WTC11 (cell line): ENCODE data around the gene ATP2B3. TPM values are rescaled to one million over a fixed set of nuclear protein-coding genes. Genes with fewer than 3 reads are reported as not detected.

Source experiments
- ATAC-seq: fragments of 200-7000 bp; cut with Tn5 transposase; 2 replicates; pipeline ENCODE4 v1.10.0; 2021; ENCODE audit warnings: mild to moderate bottlenecking, moderate library complexity
- CTCF ChIA-PET: fragments of 300-600 bp; sonication (Branson Sonifier 250); formaldehyde crosslinking; loops from one replicate; lab custom pipeline; 2021; ENCODE audit warnings: antibody characterized with exemption; lab: Charles Lee
- POLR2A ChIA-PET: fragments of 350-600 bp; sonication (Branson Sonifier 250); formaldehyde crosslinking; loops from one replicate; lab custom pipeline; 2021; ENCODE audit warnings: antibody characterized with exemption; lab: Charles Lee
- DNase-seq: peaks from one replicate; pipeline ENCODE4 v3.0.0; 2021; ENCODE audit warnings: low spot score
- H3K27ac Mint-ChIP-seq: 2 replicates; pipeline ENCODE4 v1.8.0; 2021; ENCODE audit warnings: mixed read lengths
- H3K27me3 Mint-ChIP-seq: 2 replicates; pipeline ENCODE4 v1.8.0; 2021; ENCODE audit warnings: low read depth, mild to moderate bottlenecking, moderate library complexity, mixed read lengths
- H3K36me3 Mint-ChIP-seq: 2 replicates; pipeline ENCODE4 v1.8.0; 2021; ENCODE audit warnings: mixed read lengths
- H3K4me1 Mint-ChIP-seq: 2 replicates; pipeline ENCODE4 v1.8.0; 2022; ENCODE audit warnings: mixed read lengths
- H3K4me3 Mint-ChIP-seq: 2 replicates; pipeline ENCODE4 v1.8.0; 2021; ENCODE audit warnings: mild to moderate bottlenecking, moderate library complexity, mixed read lengths
- H3K9me3 Mint-ChIP-seq: 2 replicates; pipeline ENCODE4 v1.8.0; 2021; ENCODE audit warnings: mixed read lengths
- CREB1 ChIP-seq: sonication (generic); formaldehyde crosslinking; IDR thresholded peaks from 2 replicates; pipeline ENCODE4 v1.8.0; 2023; ENCODE audit warnings: mild to moderate bottlenecking, missing genetic modification reagents
- ESRRA ChIP-seq: sonication (generic); formaldehyde crosslinking; IDR thresholded peaks from 2 replicates; pipeline ENCODE4 v1.8.1; 2022; ENCODE audit warnings: mild to moderate bottlenecking, missing genetic modification reagents, borderline replicate concordance
- FOXP1 ChIP-seq: sonication (generic); formaldehyde crosslinking; IDR thresholded peaks from 2 replicates; pipeline ENCODE4 v1.8.0; 2022; ENCODE audit warnings: missing genetic modification reagents, mild to moderate bottlenecking, moderate library complexity, borderline replicate concordance
- NFYB ChIP-seq: sonication (generic); formaldehyde crosslinking; conservative IDR thresholded peaks from 2 replicates; pipeline ENCODE4 v1.8.0; 2022; ENCODE audit warnings: low read depth, missing genetic modification reagents
- NR2C2 ChIP-seq: sonication (generic); formaldehyde crosslinking; IDR thresholded peaks from 2 replicates; pipeline ENCODE4 v1.8.0; 2022; ENCODE audit warnings: mild to moderate bottlenecking, missing genetic modification reagents
- SMAD3 ChIP-seq: sonication (generic); formaldehyde crosslinking; IDR thresholded peaks from 2 replicates; pipeline ENCODE4 v1.8.0; 2022; ENCODE audit warnings: missing genetic modification reagents, mild to moderate bottlenecking, borderline replicate concordance
- TEAD1 ChIP-seq: sonication (generic); formaldehyde crosslinking; IDR thresholded peaks from 2 replicates; pipeline ENCODE4 v1.8.0; 2022; ENCODE audit warnings: mild to moderate bottlenecking, missing genetic modification reagents
- total RNA-seq: library from RNA; stranded (reverse); gene quantifications from 3 replicates; pipeline ENCODE4 v1.2.3, GENCODE V29; 2021
- TF ChIP-seq, protein P1 (sequence below): sonication (generic); formaldehyde crosslinking; IDR thresholded peaks from 2 replicates; pipeline ENCODE4 v1.8.0; 2022; ENCODE audit warnings: missing genetic modification reagents
- TF ChIP-seq, protein P2 (sequence below): sonication (generic); formaldehyde crosslinking; conservative IDR thresholded peaks from 2 replicates; pipeline ENCODE4 v1.8.1; 2022; ENCODE audit warnings: mild to moderate bottlenecking, missing genetic modification reagents
- TF ChIP-seq, protein P3 (sequence below): sonication (generic); formaldehyde crosslinking; IDR thresholded peaks from 2 replicates; pipeline ENCODE4 v1.8.0; 2022; ENCODE audit warnings: mild to moderate bottlenecking, missing genetic modification reagents
- TF ChIP-seq, protein P4 (sequence below): fragments of 250-450 bp; sonication (Bioruptor Pico); IDR thresholded peaks from 2 replicates; pipeline ENCODE4 v1.9.0; 2021; ENCODE audit warnings: mild to moderate bottlenecking
- TF ChIP-seq, protein P5 (sequence below): sonication (generic); formaldehyde crosslinking; IDR thresholded peaks from 2 replicates; pipeline ENCODE4 v1.8.0; 2022; ENCODE audit warnings: mild to moderate bottlenecking, missing genetic modification reagents
- TF ChIP-seq, protein P6 (sequence below): sonication (generic); formaldehyde crosslinking; conservative IDR thresholded peaks from 2 replicates; pipeline ENCODE4 v1.8.1; 2023; ENCODE audit warnings: mild to moderate bottlenecking, low read depth, missing genetic modification reagents, moderate library complexity
- TF ChIP-seq, protein P7 (sequence below): sonication (generic); formaldehyde crosslinking; IDR thresholded peaks from 2 replicates; pipeline ENCODE4 v1.8.0; 2022; ENCODE audit warnings: mild to moderate bottlenecking, missing genetic modification reagents
- TF ChIP-seq, protein P8 (sequence below): fragments of 250-450 bp; sonication (Bioruptor Pico); IDR thresholded peaks from 2 replicates; pipeline ENCODE4 v1.9.0; 2021; ENCODE audit warnings: mild to moderate bottlenecking, borderline replicate concordance

ATP2B3 gene
- total RNA-seq, 1 experiment from 2014 or later, result 0.28 TPM

DNA sequence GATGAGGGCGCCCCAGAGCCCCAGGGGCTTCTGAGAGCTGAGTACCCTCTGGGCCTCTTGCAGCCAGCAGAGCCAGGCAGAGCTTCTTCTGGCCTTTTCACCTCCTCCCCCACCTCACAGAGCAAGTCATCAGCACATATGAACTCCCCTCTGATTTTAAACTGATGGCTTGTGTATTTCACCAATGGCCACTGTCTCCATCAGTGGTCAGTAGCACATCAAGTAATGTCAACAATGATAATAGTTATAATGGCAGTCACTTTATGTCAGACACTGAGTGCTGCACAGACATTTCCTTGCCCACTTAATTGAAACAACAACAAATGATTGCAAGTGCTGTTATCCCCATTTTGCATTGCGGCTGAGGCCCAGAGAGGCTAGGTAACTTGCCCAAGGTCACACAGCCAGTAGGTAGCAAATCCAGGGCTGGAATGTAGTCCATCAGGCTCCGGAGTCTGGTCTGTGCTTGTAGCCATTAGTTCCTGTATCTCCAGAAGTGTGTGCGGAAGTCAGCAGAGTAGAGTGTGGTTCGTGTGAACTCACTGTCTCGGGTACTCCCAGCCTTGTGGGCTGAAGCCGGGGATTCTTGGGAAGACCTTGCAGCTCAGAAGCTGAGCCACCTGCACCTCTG is 3.0 kb downstream of the ATP2B3 start:
- TF ChIP-seq, protein P1, sequence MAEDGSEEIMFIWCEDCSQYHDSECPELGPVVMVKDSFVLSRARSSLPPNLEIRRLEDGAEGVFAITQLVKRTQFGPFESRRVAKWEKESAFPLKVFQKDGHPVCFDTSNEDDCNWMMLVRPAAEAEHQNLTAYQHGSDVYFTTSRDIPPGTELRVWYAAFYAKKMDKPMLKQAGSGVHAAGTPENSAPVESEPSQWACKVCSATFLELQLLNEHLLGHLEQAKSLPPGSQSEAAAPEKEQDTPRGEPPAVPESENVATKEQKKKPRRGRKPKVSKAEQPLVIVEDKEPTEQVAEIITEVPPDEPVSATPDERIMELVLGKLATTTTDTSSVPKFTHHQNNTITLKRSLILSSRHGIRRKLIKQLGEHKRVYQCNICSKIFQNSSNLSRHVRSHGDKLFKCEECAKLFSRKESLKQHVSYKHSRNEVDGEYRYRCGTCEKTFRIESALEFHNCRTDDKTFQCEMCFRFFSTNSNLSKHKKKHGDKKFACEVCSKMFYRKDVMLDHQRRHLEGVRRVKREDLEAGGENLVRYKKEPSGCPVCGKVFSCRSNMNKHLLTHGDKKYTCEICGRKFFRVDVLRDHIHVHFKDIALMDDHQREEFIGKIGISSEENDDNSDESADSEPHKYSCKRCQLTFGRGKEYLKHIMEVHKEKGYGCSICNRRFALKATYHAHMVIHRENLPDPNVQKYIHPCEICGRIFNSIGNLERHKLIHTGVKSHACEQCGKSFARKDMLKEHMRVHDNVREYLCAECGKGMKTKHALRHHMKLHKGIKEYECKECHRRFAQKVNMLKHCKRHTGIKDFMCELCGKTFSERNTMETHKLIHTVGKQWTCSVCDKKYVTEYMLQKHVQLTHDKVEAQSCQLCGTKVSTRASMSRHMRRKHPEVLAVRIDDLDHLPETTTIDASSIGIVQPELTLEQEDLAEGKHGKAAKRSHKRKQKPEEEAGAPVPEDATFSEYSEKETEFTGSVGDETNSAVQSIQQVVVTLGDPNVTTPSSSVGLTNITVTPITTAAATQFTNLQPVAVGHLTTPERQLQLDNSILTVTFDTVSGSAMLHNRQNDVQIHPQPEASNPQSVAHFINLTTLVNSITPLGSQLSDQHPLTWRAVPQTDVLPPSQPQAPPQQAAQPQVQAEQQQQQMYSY, result peak; percentile 72
- TF ChIP-seq, protein P2, sequence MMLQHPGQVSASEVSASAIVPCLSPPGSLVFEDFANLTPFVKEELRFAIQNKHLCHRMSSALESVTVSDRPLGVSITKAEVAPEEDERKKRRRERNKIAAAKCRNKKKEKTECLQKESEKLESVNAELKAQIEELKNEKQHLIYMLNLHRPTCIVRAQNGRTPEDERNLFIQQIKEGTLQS, result no peak
- DNase-seq, result no peak
- H3K4me1 Mint-ChIP-seq, result 0 out of 2 replicates have a peak, but pooled peaks cover 3% of the 10 kb centered on the region
- POLR2A ChIA-PET, result no interaction called here
- no peak overlapping the region for H3K27ac Mint-ChIP-seq
- no peak for ATAC-seq
- H3K4me3 Mint-ChIP-seq, result no peak overlapping the region
- H3K36me3 Mint-ChIP-seq, result no peaks in the 10 kb centered on the region
- CTCF ChIA-PET, result interaction anchor here (0.9 to 1.0 kb wide), 2 partner anchors 9 to 59 kb away, joined by 3 to 4 read pairs; no protein-coding TSS in a partner anchor
- H3K27me3 Mint-ChIP-seq, result peaks cover 37% of the 10 kb centered on the region
- no peaks in the 10 kb centered on the region for H3K9me3 Mint-ChIP-seq

DNA sequence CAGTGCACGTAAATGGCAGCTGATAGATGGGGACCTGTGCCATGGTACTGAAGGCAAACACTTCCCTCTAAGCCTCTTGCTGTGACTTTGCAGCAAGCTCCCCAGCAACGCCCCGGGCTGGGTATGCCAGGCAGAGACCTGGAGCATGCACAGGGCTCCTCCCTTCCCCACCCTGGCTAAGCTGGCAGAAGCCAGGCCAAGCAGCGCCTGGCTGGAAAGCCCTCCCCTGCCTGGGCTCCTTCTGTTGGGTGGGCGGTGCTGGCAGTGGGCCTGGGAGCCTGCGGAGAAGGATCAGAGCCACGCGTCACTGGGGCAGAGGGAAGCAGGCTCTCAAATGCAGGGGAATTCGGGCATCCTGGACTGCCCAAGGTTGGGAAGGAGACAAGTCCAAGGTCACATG is 3.6 kb downstream of the ATP2B3 start:
- no peak for DNase-seq
- ChIA-PET POLR2A (no interaction called here), CTCF (interaction anchor here (0.9 to 2.0 kb wide), 4 partner anchors 8 to 60 kb away, joined by 3 to 8 read pairs (median 4); no protein-coding TSS in a partner anchor)
- Mint-ChIP-seq H3K36me3 (no peaks in the 10 kb centered on the region), H3K4me3 (no peak overlapping the region), H3K27ac (no peak overlapping the region), H3K27me3 (peaks cover 31% of the 10 kb centered on the region), H3K9me3 (no peaks in the 10 kb centered on the region), H3K4me1 (0 out of 2 replicates have a peak, but pooled peaks cover 3% of the 10 kb centered on the region)
- ATAC-seq, result no peak
- TF ChIP-seq, protein P3, sequence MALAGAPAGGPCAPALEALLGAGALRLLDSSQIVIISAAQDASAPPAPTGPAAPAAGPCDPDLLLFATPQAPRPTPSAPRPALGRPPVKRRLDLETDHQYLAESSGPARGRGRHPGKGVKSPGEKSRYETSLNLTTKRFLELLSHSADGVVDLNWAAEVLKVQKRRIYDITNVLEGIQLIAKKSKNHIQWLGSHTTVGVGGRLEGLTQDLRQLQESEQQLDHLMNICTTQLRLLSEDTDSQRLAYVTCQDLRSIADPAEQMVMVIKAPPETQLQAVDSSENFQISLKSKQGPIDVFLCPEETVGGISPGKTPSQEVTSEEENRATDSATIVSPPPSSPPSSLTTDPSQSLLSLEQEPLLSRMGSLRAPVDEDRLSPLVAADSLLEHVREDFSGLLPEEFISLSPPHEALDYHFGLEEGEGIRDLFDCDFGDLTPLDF, result no peak
- TF ChIP-seq SMAD3 (CRISPR knock-in tag) (no peak), FOXP1 (CRISPR knock-in tag) (no peak), CREB1 (no peak), ESRRA (CRISPR knock-in tag) (no peak), TEAD1 (no peak), NFYB (CRISPR knock-in tag) (no peak), NR2C2 (CRISPR knock-in tag) (no peak)
- TF ChIP-seq, protein P4, sequence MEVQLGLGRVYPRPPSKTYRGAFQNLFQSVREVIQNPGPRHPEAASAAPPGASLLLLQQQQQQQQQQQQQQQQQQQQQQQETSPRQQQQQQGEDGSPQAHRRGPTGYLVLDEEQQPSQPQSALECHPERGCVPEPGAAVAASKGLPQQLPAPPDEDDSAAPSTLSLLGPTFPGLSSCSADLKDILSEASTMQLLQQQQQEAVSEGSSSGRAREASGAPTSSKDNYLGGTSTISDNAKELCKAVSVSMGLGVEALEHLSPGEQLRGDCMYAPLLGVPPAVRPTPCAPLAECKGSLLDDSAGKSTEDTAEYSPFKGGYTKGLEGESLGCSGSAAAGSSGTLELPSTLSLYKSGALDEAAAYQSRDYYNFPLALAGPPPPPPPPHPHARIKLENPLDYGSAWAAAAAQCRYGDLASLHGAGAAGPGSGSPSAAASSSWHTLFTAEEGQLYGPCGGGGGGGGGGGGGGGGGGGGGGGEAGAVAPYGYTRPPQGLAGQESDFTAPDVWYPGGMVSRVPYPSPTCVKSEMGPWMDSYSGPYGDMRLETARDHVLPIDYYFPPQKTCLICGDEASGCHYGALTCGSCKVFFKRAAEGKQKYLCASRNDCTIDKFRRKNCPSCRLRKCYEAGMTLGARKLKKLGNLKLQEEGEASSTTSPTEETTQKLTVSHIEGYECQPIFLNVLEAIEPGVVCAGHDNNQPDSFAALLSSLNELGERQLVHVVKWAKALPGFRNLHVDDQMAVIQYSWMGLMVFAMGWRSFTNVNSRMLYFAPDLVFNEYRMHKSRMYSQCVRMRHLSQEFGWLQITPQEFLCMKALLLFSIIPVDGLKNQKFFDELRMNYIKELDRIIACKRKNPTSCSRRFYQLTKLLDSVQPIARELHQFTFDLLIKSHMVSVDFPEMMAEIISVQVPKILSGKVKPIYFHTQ (CRISPR knock-in tag), result no peak
- TF ChIP-seq, protein P5, sequence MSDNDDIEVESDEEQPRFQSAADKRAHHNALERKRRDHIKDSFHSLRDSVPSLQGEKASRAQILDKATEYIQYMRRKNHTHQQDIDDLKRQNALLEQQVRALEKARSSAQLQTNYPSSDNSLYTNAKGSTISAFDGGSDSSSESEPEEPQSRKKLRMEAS (CRISPR knock-in tag), result no peak
- TF ChIP-seq, protein P6, sequence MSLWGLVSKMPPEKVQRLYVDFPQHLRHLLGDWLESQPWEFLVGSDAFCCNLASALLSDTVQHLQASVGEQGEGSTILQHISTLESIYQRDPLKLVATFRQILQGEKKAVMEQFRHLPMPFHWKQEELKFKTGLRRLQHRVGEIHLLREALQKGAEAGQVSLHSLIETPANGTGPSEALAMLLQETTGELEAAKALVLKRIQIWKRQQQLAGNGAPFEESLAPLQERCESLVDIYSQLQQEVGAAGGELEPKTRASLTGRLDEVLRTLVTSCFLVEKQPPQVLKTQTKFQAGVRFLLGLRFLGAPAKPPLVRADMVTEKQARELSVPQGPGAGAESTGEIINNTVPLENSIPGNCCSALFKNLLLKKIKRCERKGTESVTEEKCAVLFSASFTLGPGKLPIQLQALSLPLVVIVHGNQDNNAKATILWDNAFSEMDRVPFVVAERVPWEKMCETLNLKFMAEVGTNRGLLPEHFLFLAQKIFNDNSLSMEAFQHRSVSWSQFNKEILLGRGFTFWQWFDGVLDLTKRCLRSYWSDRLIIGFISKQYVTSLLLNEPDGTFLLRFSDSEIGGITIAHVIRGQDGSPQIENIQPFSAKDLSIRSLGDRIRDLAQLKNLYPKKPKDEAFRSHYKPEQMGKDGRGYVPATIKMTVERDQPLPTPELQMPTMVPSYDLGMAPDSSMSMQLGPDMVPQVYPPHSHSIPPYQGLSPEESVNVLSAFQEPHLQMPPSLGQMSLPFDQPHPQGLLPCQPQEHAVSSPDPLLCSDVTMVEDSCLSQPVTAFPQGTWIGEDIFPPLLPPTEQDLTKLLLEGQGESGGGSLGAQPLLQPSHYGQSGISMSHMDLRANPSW, result no peak
- TF ChIP-seq, protein P7, sequence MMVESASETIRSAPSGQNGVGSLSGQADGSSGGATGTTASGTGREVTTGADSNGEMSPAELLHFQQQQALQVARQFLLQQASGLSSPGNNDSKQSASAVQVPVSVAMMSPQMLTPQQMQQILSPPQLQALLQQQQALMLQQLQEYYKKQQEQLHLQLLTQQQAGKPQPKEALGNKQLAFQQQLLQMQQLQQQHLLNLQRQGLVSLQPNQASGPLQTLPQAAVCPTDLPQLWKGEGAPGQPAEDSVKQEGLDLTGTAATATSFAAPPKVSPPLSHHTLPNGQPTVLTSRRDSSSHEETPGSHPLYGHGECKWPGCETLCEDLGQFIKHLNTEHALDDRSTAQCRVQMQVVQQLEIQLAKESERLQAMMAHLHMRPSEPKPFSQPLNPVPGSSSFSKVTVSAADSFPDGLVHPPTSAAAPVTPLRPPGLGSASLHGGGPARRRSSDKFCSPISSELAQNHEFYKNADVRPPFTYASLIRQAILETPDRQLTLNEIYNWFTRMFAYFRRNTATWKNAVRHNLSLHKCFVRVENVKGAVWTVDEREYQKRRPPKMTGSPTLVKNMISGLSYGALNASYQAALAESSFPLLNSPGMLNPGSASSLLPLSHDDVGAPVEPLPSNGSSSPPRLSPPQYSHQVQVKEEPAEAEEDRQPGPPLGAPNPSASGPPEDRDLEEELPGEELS (CRISPR knock-in tag), result no peak
- TF ChIP-seq, protein P8, sequence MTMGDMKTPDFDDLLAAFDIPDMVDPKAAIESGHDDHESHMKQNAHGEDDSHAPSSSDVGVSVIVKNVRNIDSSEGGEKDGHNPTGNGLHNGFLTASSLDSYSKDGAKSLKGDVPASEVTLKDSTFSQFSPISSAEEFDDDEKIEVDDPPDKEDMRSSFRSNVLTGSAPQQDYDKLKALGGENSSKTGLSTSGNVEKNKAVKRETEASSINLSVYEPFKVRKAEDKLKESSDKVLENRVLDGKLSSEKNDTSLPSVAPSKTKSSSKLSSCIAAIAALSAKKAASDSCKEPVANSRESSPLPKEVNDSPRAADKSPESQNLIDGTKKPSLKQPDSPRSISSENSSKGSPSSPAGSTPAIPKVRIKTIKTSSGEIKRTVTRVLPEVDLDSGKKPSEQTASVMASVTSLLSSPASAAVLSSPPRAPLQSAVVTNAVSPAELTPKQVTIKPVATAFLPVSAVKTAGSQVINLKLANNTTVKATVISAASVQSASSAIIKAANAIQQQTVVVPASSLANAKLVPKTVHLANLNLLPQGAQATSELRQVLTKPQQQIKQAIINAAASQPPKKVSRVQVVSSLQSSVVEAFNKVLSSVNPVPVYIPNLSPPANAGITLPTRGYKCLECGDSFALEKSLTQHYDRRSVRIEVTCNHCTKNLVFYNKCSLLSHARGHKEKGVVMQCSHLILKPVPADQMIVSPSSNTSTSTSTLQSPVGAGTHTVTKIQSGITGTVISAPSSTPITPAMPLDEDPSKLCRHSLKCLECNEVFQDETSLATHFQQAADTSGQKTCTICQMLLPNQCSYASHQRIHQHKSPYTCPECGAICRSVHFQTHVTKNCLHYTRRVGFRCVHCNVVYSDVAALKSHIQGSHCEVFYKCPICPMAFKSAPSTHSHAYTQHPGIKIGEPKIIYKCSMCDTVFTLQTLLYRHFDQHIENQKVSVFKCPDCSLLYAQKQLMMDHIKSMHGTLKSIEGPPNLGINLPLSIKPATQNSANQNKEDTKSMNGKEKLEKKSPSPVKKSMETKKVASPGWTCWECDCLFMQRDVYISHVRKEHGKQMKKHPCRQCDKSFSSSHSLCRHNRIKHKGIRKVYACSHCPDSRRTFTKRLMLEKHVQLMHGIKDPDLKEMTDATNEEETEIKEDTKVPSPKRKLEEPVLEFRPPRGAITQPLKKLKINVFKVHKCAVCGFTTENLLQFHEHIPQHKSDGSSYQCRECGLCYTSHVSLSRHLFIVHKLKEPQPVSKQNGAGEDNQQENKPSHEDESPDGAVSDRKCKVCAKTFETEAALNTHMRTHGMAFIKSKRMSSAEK, result no peak
